BLaER1 (cell line): ENCODE measurements around the gene PRKCI.
A peak's percentile ranks its signal among the peaks of the same experiment; 100 is the strongest.

Experiments used
- H3K27ac ChIP-seq: shearing (Covaris generic); formaldehyde crosslinking; 2 replicates; pipeline ENCODE4 v1.8.1; 2022
- H3K27me3 ChIP-seq: shearing (Covaris generic); formaldehyde crosslinking; 2 replicates; pipeline ENCODE4 v1.8.1; 2022
- H3K36me3 ChIP-seq: shearing (Covaris generic); formaldehyde crosslinking; 2 replicates; pipeline ENCODE4 v1.8.1; 2022
- H3K4me1 ChIP-seq: shearing (Covaris generic); formaldehyde crosslinking; 2 replicates; pipeline ENCODE4 v1.8.1; 2022
- H3K4me2 ChIP-seq: shearing (Covaris generic); formaldehyde crosslinking; 2 replicates; pipeline ENCODE4 v1.8.1; 2022
- H3K4me3 ChIP-seq: shearing (Covaris generic); formaldehyde crosslinking; 2 replicates; pipeline ENCODE4 v1.8.1; 2022
- H3K9ac ChIP-seq: shearing (Covaris generic); formaldehyde crosslinking; 2 replicates; pipeline ENCODE4 v1.8.1; 2022
- H3K9me3 ChIP-seq: shearing (Covaris generic); formaldehyde crosslinking; 2 replicates; pipeline ENCODE4 v1.8.1; 2022
- H4K20me1 ChIP-seq: shearing (Covaris generic); formaldehyde crosslinking; 2 replicates; pipeline ENCODE4 v1.8.1; 2022
- Cebpa-rat ChIP-seq: shearing (Covaris generic); IDR thresholded peaks from 2 replicates; pipeline ENCODE4 v1.8.1; 2022

The PRKCI gene

GRCh38 chr3:170277833-170278580, 55.8 kb downstream of the PRKCI start:
- H3K36me3 ChIP-seq = peaks cover 58% of the 10 kb centered on the region
- no peak overlapping the region for H3K9ac ChIP-seq
- no peaks in the 10 kb centered on the region for H4K20me1 ChIP-seq
- H3K27ac ChIP-seq = peak overlapping the region; percentile 23
- no peaks in the 10 kb centered on the region for H3K9me3 ChIP-seq
- peak overlapping the region; percentile 45 for H3K4me2 ChIP-seq
- no peak overlapping the region for H3K4me3 ChIP-seq
- H3K4me1 ChIP-seq = peaks cover 18% of the 10 kb centered on the region
- no peaks in the 10 kb centered on the region for H3K27me3 ChIP-seq
- TF ChIP-seq Cebpa-rat = no peak

GRCh38 chr3:170278627-170279026, 56.4 kb downstream of the PRKCI start:
- Histone ChIP-seq H3K4me2 (peak overlapping the region; percentile 45; the same call in 1 of the 2 replicates), H3K9me3 (no peaks in the 10 kb centered on the region), H3K36me3 (peaks cover 52% of the 10 kb centered on the region), H3K4me3 (no peak overlapping the region), H3K9ac (no peak overlapping the region), H4K20me1 (no peaks in the 10 kb centered on the region), H3K27me3 (no peaks in the 10 kb centered on the region), H3K27ac (no peak overlapping the region; the same call in 1 of the 2 replicates), H3K4me1 (peaks cover 18% of the 10 kb centered on the region)
- no peak for TF ChIP-seq Cebpa-rat

- H3K4me1 ChIP-seq = no peaks in the 10 kb centered on the region
- H3K4me2 ChIP-seq = no peak overlapping the region
- no peaks in the 10 kb centered on the region for H3K9me3 ChIP-seq
- no peak for TF ChIP-seq Cebpa-rat
- H3K27ac ChIP-seq = no peak overlapping the region
- no peak overlapping the region for H3K4me3 ChIP-seq
- no peak overlapping the region for H3K9ac ChIP-seq
- peaks cover 66% of the 10 kb centered on the region for H3K36me3 ChIP-seq
- no peaks in the 10 kb centered on the region for H3K27me3 ChIP-seq
- H4K20me1 ChIP-seq = no peaks in the 10 kb centered on the region
Observed at GRCh38 chr3:170290194-170290593, 68.0 kb downstream of the PRKCI start.

GRCh38 chr3:170295586-170295985, 73.4 kb downstream of the PRKCI start:
- no peaks in the 10 kb centered on the region for H3K4me1 ChIP-seq
- no peaks in the 10 kb centered on the region for H3K27me3 ChIP-seq
- H3K27ac ChIP-seq = no peak overlapping the region
- H3K4me3 ChIP-seq = no peak overlapping the region
- peaks cover 72% of the 10 kb centered on the region for H3K36me3 ChIP-seq
- no peaks in the 10 kb centered on the region for H3K9me3 ChIP-seq
- no peaks in the 10 kb centered on the region for H4K20me1 ChIP-seq
- TF ChIP-seq Cebpa-rat = no peak
- H3K4me2 ChIP-seq = no peak overlapping the region
- H3K9ac ChIP-seq = no peak overlapping the region

GRCh38 chr3:170296703-170297102, 74.5 kb downstream of the PRKCI start:
- no peaks in the 10 kb centered on the region for H3K9me3 ChIP-seq
- H3K27ac ChIP-seq = no peak overlapping the region
- H3K4me3 ChIP-seq = no peak overlapping the region
- no peaks in the 10 kb centered on the region for H3K27me3 ChIP-seq
- no peak overlapping the region for H3K9ac ChIP-seq
- peaks cover 74% of the 10 kb centered on the region for H3K36me3 ChIP-seq
- TF ChIP-seq Cebpa-rat = no peak
- H3K4me1 ChIP-seq = no peaks in the 10 kb centered on the region
- H4K20me1 ChIP-seq = no peaks in the 10 kb centered on the region
- no peak overlapping the region for H3K4me2 ChIP-seq

GRCh38 chr3:170301405-170301804, 79.2 kb downstream of the PRKCI start:
- Histone ChIP-seq H3K9me3 (no peaks in the 10 kb centered on the region), H3K36me3 (peaks cover 57% of the 10 kb centered on the region), H4K20me1 (no peaks in the 10 kb centered on the region), H3K9ac (no peak overlapping the region), H3K4me1 (no peaks in the 10 kb centered on the region), H3K4me2 (no peak overlapping the region), H3K4me3 (no peak overlapping the region), H3K27ac (no peak overlapping the region), H3K27me3 (no peaks in the 10 kb centered on the region)
- no peak for TF ChIP-seq Cebpa-rat

- Histone ChIP-seq H3K9me3 (no peaks in the 10 kb centered on the region), H4K20me1 (no peaks in the 10 kb centered on the region), H3K36me3 (peaks cover 54% of the 10 kb centered on the region), H3K9ac (no peak overlapping the region), H3K4me3 (no peak overlapping the region), H3K4me2 (no peak overlapping the region), H3K27ac (no peak overlapping the region), H3K27me3 (no peaks in the 10 kb centered on the region), H3K4me1 (no peaks in the 10 kb centered on the region)
- no peak for TF ChIP-seq Cebpa-rat
Observed at GRCh38 chr3:170302008-170302407, 79.8 kb downstream of the PRKCI start.

- no peak overlapping the region for H3K4me2 ChIP-seq
- TF ChIP-seq Cebpa-rat = no peak
- H3K36me3 ChIP-seq = peaks cover 19% of the 10 kb centered on the region
- no peaks in the 10 kb centered on the region for H3K9me3 ChIP-seq
- H3K4me1 ChIP-seq = no peaks in the 10 kb centered on the region
- no peak overlapping the region for H3K27ac ChIP-seq
- H3K27me3 ChIP-seq = no peaks in the 10 kb centered on the region
- H3K4me3 ChIP-seq = no peak overlapping the region
- no peaks in the 10 kb centered on the region for H4K20me1 ChIP-seq
- H3K9ac ChIP-seq = no peak overlapping the region
Observed at GRCh38 chr3:170306015-170306414, 83.8 kb downstream of the PRKCI start.

GRCh38 chr3:170307671-170308405, 85.6 kb downstream of the PRKCI start:
- Histone ChIP-seq H3K4me1 (no peaks in the 10 kb centered on the region), H3K27ac (no peak overlapping the region), H4K20me1 (no peaks in the 10 kb centered on the region), H3K4me2 (no peak overlapping the region), H3K27me3 (no peaks in the 10 kb centered on the region), H3K36me3 (0 out of 2 replicates have a peak, but pooled peaks cover 4% of the 10 kb centered on the region), H3K4me3 (no peak overlapping the region), H3K9ac (no peak overlapping the region), H3K9me3 (no peaks in the 10 kb centered on the region)
- TF ChIP-seq Cebpa-rat = no peak

GRCh38 chr3:170309046-170309445, 86.8 kb downstream of the PRKCI start:
- no peak for TF ChIP-seq Cebpa-rat
- no peaks in the 10 kb centered on the region for H4K20me1 ChIP-seq
- no peaks in the 10 kb centered on the region for H3K4me1 ChIP-seq
- no peak overlapping the region for H3K4me2 ChIP-seq
- H3K9ac ChIP-seq = no peak overlapping the region
- no peaks in the 10 kb centered on the region for H3K36me3 ChIP-seq
- no peaks in the 10 kb centered on the region for H3K27me3 ChIP-seq
- H3K4me3 ChIP-seq = no peak overlapping the region
- no peak overlapping the region for H3K27ac ChIP-seq
- no peaks in the 10 kb centered on the region for H3K9me3 ChIP-seq
